MM.1S (cell line): Measurements from ENCODE around the gene NDUFA8.

Source experiments
- CTCF ChIP-seq: fragments of 300-600 bp; sonication (generic); IDR thresholded peaks from 2 replicates; pipeline ENCODE4 v1.5.1; 2016; ENCODE audit warnings: antibody characterized with exemption, low read length, mixed read lengths
- EZH2 ChIP-seq: fragments of 300-600 bp; sonication (generic); optimal IDR thresholded peaks from 2 replicates; pipeline ENCODE3; 2017; ENCODE audit warnings: low read depth, mild to moderate bottlenecking, antibody characterized with exemption, low read length, mixed read lengths

DNA sequence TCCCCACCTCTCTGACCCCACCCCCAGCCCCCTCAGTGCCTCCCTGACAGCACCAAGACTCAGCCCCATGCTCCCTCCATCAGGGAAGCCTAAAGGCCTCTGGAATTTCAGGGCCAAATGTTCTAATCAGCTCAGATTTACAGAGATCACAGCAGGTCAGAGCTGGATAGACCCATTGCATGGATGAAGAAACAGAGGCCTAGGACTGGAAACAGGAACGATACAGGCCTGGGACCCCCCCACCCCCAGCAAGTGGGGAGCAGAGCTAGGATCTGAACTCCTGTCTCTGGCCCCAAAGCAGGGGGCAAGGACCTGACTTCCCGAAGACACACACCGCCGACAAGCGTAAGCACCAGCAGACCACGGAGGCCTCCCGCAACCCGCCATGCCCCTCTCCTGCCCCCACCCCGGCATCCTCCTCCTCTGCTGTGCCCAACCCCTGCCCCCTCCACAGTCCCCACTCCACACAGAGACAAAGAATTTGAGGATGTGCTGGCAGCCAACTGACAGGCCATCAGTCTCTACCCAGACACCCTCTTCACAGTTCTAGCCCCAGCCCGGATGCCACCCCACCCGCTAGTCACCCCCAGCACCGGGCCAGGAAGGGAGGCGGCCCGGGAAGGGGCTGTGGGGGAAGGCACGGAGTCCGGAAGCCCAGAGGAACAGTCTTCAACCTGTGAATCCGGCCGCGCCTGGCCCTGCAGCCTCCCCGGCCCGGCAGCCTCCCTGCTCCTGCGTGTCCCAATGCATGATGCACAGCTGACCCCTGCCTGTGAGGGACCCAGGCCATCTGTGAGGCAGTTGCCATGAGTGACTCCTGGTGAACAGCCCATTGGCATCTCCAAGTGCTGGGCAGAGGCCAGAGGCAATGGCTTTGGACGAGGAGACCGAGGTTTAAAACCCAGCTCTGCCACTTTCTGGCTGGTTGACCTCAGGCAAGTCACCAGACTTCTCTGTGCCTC is 31.3 kb downstream of the NDUFA8 start:
- no peak for TF ChIP-seq CTCF
- TF ChIP-seq EZH2 = no peak
